Nephron (organoid): ENCODE results near the gene CFAP61.
A peak's percentile ranks its signal among the peaks of the same experiment; 100 is the strongest.

Source experiments
- H3K27ac Mint-ChIP-seq, 3 experiments: 2 replicates each; pipeline ENCODE4 v1.8.0; 2020; ENCODE audit warnings: mixed read lengths in 3 of 3, mild to moderate bottlenecking in 2 of 3, moderate library complexity in 1 of 3
- H3K27me3 Mint-ChIP-seq: 2 replicates; pipeline ENCODE4 v1.8.0; 2021; ENCODE audit warnings: low read depth, mild to moderate bottlenecking, moderate library complexity, mixed read lengths
- H3K36me3 Mint-ChIP-seq: 2 replicates; pipeline ENCODE4 v1.8.0; 2020; ENCODE audit warnings: low read depth, mixed read lengths
- H3K4me1 Mint-ChIP-seq: 2 replicates; pipeline ENCODE4 v1.8.0; 2020; ENCODE audit warnings: mixed read lengths
- H3K4me3 Mint-ChIP-seq, 3 experiments: 2 replicates each; pipeline ENCODE4 v1.8.0; 2020; ENCODE audit warnings: mild to moderate bottlenecking in 3 of 3, mixed read lengths in 3 of 3, moderate library complexity in 2 of 3
- H3K9me3 Mint-ChIP-seq: 2 replicates; pipeline ENCODE4 v1.8.0; 2020; ENCODE audit warnings: mixed read lengths
- TF ChIP-seq, protein P1 (sequence below), 3 experiments: fragments of 200-600 bp; sonication (generic); IDR thresholded peaks; one replicate each; pipeline ENCODE4 v1.5.0; 2021; ENCODE audit warnings: antibody characterized with exemption in 3 of 3; ENCODE audit not compliant: unreplicated experiment in 3 of 3

The CFAP61 gene

DNA sequence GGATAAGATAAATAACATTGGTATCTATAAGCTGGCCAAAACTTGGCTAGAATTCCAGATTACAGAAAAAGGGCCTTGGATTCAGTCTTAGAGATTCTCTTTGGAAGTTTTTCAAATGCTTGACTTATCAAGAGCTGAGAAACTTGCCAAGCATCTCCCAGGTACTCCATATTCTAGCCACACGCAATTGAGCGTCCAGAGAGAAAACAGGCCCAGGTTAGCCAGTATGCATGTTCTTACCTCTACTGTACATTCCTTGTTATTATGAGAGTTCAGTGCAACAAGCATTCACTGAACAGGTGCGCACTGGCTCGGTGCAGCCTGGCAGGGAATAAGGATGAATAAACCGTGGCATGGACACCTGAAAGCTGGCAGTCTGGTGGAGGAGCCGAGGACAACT is 13.7 kb upstream of the CFAP61 start:
- TF ChIP-seq, protein P1, sequence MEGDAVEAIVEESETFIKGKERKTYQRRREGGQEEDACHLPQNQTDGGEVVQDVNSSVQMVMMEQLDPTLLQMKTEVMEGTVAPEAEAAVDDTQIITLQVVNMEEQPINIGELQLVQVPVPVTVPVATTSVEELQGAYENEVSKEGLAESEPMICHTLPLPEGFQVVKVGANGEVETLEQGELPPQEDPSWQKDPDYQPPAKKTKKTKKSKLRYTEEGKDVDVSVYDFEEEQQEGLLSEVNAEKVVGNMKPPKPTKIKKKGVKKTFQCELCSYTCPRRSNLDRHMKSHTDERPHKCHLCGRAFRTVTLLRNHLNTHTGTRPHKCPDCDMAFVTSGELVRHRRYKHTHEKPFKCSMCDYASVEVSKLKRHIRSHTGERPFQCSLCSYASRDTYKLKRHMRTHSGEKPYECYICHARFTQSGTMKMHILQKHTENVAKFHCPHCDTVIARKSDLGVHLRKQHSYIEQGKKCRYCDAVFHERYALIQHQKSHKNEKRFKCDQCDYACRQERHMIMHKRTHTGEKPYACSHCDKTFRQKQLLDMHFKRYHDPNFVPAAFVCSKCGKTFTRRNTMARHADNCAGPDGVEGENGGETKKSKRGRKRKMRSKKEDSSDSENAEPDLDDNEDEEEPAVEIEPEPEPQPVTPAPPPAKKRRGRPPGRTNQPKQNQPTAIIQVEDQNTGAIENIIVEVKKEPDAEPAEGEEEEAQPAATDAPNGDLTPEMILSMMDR (IDR thresholded peaks at IDR 0.05; ENCODE audit: unreplicated experiment in 3 of 3) = no peak
- H3K9me3 Mint-ChIP-seq = no peaks in the 10 kb centered on the region

DNA sequence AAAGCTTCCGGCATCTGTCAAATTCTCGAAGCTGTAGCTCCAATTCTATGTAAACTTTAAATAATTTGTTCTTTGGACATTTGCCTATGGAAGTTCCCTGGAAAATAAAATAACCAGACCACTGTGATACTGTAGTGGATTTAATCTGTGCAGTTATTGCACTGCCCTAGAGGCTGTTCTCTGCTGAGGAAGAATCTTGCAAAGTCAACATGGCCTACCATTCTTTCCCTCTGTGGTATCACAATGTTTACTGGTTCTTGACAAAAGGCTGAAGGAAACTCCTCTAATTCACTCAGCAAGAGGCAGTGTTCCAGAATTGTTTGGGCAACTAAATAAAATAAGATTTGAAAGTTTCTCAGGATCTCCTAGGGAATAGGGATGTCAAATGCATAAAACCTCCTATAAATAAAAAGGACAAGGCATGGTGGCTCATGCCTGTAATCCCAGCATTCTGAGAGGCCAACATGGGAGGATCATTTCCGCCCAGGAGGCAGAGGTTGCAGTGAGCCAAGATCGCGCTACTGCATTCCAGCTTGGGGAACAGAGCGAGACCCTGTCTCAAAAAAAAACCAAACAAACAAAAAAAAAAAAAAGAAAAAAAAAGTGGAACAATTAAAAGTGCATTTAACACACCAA is 12.5 kb upstream of the CFAP61 start:
- Mint-ChIP-seq H3K4me1 (no peaks in the 10 kb centered on the region), H3K27ac (no peak overlapping the region), H3K9me3 (no peaks in the 10 kb centered on the region), H3K27me3 (no peaks in the 10 kb centered on the region), H3K4me3 (no peak overlapping the region), H3K36me3 (peaks cover 85% of the 10 kb centered on the region)
- TF ChIP-seq, protein P1 (IDR thresholded peaks at IDR 0.05; ENCODE audit: unreplicated experiment in 3 of 3) = no peak

More for the DNA sequence above, 13.7 kb upstream of the CFAP61 start:
- Mint-ChIP-seq H3K4me1 (no peaks in the 10 kb centered on the region), H3K27ac (no peak overlapping the region), H3K36me3 (peaks cover 84% of the 10 kb centered on the region), H3K4me3 (no peak overlapping the region), H3K27me3 (no peaks in the 10 kb centered on the region)

DNA sequence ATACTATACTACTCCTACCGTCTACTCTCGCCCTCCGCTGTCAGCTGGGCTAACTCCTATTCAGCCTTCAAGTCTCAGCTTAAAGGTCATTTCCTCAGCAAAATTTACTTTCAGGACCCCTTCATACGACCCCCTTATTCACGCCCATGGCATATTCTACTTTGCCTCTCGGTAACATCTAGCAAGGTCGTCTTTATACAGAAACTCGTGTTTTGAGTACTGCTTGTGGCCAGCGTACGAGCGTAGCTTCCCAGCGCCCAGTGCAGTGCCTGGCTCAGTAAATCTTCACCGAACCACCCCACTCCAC is 612 bp upstream of the CFAP61 start:
- peak overlapping the region; percentile 74 to 97 (median 94) for H3K27ac Mint-ChIP-seq
- peaks cover 13% of the 10 kb centered on the region for H3K4me1 Mint-ChIP-seq
- H3K9me3 Mint-ChIP-seq = no peaks in the 10 kb centered on the region
- H3K4me3 Mint-ChIP-seq = peak overlapping the region; percentile 99 to 100 (median 99)
- no peaks in the 10 kb centered on the region for H3K27me3 Mint-ChIP-seq
- H3K36me3 Mint-ChIP-seq = peaks cover 34% of the 10 kb centered on the region
- TF ChIP-seq, protein P1 (IDR thresholded peaks at IDR 0.05; ENCODE audit: unreplicated experiment in 3 of 3) = no peak

DNA sequence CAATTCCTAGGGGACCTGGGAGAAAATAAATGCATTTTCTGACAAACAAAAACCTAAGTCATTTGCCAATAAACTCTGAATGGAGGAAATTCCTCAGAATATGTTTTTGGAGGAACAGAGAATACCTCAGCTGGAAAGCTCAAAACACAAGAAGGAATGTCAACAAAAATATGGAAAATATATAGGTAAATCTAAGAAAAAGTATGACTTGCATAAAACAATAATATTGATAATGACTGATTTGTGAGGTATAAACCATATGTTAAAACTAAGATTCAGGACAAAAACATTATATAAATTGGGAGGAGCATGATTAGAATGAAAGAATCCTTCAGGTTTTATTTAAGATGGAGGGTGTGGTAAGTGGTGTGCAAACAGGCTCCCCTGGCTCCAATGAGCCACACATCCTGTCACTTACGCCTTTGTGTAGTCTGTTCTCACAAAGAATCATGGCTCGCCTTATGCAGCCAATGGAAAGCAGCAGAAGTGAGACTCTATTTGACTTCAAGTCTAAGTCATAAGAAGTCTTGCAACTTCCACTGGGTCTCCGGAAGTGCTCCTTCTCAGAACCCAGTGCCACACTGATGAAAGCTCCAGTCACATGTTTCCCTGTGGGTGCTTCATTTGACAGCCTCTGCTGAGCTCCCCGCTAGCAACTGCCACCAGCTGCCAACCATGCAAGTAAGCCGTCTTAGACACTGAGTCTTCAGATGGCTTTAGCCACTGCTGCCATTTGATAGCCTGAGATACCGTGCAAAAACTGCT is 8.1 kb downstream of the CFAP61 start:
- Mint-ChIP-seq H3K4me3 (no peak overlapping the region), H3K4me1 (peaks cover 5% of the 10 kb centered on the region), H3K27me3 (peaks cover 9% of the 10 kb centered on the region), H3K36me3 (no peaks in the 10 kb centered on the region), H3K9me3 (no peaks in the 10 kb centered on the region), H3K27ac (no peak overlapping the region)
- TF ChIP-seq, protein P1 (IDR thresholded peaks at IDR 0.05; ENCODE audit: unreplicated experiment in 3 of 3) = no peak

DNA sequence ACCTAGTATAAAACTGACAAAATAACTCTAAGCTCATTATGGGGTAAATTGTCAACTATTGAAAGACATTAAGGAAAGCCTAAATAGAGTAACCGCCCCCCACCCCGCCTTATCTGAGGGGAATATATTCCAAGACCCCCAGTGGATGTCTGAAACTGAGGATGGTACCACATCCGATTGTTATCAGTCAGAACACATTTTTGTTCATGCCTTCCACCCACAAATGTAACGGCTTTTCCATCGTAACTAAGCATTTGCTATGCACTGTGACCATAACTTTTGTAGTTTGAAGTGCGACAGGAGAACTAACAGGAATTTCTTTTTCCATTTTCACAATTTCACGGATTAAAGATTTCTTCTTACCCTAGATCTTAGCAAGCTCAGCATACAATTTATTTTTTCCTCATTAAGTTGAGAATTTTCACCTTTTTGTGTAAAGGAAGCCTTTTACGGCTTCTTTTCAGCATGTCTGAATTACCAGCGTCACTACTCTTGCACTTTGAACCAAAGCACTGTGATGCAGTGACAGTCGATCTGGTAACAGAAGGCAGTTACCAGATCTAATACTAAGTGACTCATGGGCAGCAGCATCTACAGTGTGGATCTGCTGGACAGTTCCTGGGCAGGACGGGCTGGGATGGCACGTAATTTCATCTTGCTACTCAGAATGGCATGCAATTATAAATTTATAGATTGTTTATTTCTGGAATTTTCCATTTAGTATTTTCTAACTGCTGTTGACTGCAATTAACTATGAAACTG is 11.8 kb downstream of the CFAP61 start:
- Mint-ChIP-seq H3K36me3 (no peaks in the 10 kb centered on the region), H3K9me3 (no peaks in the 10 kb centered on the region), H3K27ac (no peak overlapping the region), H3K4me1 (peaks cover 8% of the 10 kb centered on the region), H3K4me3 (no peak overlapping the region), H3K27me3 (peaks cover 18% of the 10 kb centered on the region)
- TF ChIP-seq, protein P1 (IDR thresholded peaks at IDR 0.05; ENCODE audit: unreplicated experiment in 3 of 3) = no peak
